Measurements from ENCODE around the gene CADM1.

Gene CADM1

GRCh38 chr11:115504276-115505158 lies at the start of gene CADM1:
TSS of gene CADM1 (minus strand) at chr11:115504415.
- DNase-seq (ENCODE audit: low spot score), result peak; percentile 81

GRCh38 chr11:115552773-115553438 lies 48.7 kb upstream of the CADM1 start:
- DNase-seq (ENCODE audit: low spot score), result no peak

GRCh38 chr11:115552151-115552772 lies 48.0 kb upstream of the CADM1 start:
- DNase-seq (ENCODE audit: low spot score), result no peak

DNA sequence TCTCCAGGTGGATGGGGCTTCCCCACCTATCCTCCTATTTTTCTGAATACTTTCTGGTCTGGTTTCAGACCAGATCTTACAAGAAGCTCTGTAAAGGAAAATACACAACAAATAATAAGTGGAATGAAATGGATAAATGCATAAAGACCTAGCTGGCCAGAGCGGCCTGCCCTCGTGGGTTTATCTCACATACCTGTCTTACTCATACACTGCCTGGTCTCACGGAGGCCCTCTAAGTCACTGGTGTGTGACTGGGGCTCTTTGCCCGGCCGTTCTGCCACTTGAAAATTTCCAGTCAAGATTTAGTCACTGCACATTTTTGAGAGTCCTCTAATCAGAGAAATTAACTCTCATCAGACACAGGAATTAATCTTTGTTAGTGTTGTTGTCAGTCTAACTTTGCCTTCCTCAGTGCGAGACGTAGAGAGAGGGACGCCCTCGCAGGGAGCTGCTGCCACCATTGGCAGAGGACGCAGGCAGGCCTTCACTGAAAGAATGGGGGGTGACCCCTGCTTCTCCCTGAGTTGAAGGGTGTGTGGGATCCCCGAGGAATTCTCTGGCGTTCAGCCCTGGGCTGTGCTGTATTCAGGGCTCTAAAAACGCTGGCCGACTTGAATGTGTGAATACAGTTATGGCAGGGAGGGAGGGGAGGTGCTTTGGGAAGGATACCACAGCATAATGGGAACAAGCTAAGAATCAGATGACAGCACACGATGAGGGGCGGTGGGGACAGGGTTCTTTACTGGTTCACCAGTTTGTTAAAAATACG lies 46.3 kb upstream of the CADM1 start:
- no peak for DNase-seq (ENCODE audit: low spot score)

DNA sequence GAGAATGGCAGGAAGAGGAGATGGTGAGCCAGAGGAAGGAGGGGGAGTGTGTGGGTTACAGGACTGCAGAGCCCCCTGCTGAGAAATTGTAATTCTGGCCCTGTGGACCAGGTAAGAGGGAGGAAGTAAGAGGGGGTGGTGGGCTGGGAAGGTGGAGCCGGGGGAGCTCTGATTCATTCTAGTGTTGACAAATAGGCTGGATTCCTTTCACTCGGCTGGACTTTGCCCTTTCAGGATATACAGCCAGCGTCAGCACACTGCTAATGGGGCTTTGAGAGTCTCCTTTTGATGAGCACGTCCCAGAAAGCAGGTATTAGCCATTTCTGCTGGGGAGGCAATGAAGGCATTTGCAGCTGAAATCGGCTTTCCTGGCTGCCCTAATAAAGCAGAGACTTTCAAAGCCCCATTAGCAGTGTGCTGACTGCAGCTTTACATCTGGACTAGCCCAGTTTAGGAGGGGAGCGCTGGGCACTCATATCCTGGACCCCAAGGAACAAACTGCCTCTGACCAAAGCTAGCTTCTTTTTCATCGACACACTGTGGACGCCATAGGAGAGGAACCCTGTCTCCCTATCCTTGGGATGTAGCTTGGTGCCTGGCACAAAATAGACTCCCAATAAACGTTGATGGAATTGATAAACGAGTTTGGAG lies 44.8 kb upstream of the CADM1 start:
- no peak for DNase-seq (ENCODE audit: low spot score)

- DNase-seq (ENCODE audit: low spot score), result no peak
Observed at GRCh38 chr11:115545581-115546210, 41.5 kb upstream of the CADM1 start.

DNA sequence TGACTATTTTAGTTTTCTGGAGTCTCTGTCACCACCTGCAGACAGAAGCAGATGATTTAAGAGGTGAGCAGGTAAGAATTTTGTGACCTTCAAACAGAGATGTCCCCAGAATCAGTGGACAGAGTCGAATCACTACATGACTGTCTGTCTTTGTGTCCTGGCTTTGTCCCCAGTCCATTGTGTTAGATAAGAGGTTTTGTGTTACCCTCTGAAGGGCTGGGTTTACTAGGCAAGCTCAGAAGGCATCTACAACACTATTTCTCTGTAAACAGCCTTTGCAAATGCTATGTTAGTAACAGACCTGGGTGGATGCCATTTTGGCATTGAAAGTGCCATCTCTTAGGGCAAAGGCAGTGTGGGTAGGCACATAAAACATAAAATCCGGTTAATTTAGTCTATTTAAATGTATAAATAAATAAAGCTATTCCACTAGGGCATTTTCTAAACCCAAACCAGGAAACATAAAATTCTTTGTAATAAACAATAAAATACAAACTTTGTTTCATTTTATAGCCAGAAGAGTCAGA lies 40.3 kb upstream of the CADM1 start:
- DNase-seq (ENCODE audit: low spot score), result no peak

DNA sequence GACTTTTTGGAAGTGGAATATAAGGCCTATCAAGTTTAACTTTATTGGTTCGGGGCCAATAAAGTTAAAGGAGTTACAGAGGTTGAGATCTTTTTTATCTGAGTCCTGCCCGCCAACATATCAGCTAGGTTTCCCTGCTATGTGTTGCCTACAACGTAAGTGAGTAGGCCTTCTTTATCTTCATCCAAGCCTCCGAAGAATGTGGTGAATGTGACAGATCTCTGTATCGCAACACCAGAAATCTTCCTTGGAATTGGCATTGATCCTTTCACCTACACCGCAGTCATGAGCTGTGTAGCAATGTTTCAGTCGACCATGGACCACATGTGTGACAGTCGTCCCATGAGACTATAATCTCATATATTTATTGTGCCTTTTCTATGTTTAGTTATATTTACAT lies 37.3 kb upstream of the CADM1 start:
- DNase-seq (ENCODE audit: low spot score), result no peak

DNA sequence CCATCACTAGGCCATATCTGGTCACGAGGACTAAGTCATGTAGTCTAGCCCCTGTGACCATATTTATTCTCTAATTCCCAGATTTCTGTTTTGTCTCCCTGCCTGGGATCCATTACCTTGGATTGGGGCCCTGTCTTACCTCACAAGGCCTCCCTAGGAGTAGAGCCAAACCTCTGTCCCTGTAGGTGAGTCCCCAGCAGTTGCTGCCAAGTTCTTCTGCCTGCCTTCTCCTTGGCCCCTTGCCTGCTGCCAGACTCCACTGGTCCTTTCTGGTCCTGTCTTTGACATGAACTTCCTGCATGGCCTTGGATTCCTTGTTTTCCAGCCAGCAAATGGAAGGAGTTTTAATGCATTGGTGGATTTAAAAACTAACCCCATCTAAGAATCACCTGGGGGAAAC lies 35.6 kb upstream of the CADM1 start:
- DNase-seq (ENCODE audit: low spot score), result no peak

DNA sequence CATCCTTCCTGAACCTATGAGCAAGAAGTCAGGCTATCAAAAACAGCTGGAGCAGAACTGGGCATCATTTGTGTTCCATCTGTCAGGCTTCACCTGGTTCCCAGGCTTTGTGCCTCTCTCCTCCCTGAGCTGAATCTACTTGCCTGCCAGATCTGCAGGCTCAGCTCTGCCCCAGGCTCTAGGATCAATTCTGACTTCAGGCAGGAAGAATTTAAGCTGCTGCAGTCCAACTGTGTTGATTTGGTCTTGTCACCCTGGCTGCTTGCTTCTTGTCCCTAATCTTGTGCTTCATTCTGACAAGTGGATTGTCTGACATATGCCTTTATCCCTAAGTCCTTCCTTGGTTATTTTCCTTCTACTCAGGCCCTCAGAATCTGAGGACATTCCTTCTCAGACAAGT lies 31.6 kb upstream of the CADM1 start:
- DNase-seq (ENCODE audit: low spot score), result no peak

DNA sequence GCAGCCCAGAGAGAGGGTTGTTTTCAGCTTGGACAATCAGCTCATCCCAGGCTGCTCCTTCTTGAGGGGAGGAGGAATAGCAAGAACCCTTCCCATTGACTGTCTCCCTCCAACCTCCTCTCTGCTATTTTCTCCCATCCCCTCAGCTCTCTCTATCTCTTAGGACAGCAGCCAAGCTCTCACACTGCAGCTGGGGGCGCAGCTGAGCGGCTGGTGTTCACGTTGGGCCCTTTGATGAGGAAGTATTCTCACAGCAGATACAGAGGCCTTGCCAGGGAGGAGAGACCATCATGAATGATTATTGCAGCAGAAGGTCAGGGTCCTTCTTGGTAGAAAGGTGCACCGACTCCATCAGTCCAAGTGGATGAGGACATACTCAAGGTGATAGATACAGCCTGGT lies 26.5 kb upstream of the CADM1 start:
- no peak for DNase-seq (ENCODE audit: low spot score)

- DNase-seq (ENCODE audit: low spot score), result no peak
Observed at GRCh38 chr11:115528225-115528624, 24.0 kb upstream of the CADM1 start.

DNA sequence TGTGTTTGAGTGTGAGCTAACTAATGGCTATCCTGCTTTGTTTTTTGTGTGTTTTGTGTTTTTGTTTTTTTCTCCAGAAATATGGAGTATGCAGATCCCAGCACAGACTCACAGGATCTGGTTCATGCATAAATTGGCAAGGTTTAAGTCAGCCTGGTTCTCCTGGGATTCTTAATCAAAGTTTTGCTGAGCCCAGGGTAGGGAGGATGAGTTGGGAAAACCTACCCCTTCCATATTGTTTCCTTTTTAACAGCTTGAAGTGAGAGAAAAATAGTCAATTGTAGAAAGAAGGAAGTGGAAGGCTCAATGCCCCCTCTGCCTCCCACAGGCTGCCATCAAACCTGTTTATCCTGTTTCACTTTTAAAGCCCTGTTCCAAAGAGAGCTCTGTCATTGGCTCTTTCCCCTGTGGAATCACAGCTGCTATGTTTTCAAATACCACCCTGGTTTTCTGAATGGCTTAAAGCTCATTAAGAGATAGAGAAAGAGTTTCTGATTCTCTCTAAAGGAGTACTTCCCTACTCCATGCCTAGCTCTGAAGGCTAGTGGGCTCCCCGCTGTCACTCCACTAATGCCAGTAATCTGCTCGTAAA lies 23.4 kb upstream of the CADM1 start:
- no peak for DNase-seq (ENCODE audit: low spot score)

GRCh38 chr11:115525531-115526006 lies 21.4 kb upstream of the CADM1 start:
- DNase-seq (ENCODE audit: low spot score), result no peak

DNA sequence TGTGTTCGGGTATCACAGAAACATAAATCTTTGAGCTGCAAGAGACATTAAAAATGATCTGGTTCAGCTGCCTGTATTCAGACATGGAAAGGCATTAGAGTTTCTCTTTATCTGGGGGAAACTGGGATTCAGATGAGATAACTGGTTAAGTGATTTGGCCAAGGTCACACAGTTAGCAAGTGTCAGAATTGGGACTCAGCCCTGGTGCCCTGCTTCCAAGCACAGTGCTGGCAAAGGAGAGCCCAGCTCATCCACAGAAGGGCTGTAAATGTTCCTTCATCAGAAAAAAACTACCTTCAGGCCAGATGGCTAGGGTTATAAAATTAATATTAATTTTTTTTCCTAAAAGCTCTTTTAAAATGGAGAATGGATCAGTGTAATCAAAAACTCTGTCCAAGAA lies 20.4 kb upstream of the CADM1 start:
- DNase-seq (ENCODE audit: low spot score), result no peak

GRCh38 chr11:115523727-115524399 lies 19.6 kb upstream of the CADM1 start:
- no peak for DNase-seq (ENCODE audit: low spot score)

DNA sequence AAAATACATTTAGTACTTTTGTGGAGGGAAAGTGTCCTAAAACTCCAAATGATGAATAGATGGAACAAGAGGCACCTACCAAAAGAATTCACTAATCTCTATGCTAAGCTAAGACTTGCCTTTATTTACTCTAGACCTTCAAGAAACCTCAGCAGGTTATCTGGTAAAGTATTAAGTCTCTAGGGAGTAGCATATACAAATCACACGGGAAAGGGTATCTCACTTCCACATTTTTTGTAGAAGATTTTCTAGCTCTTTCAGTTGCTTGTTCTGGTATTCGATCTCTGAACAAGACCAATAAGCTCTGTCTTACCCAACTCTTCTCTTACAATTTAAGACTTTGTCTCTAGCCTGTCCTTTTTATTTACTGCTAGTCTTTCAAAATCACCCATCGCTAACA lies 18.1 kb upstream of the CADM1 start:
- DNase-seq (ENCODE audit: low spot score), result no peak

- no peak for DNase-seq (ENCODE audit: low spot score)
Observed at GRCh38 chr11:115521825-115522224, 17.6 kb upstream of the CADM1 start.

DNA sequence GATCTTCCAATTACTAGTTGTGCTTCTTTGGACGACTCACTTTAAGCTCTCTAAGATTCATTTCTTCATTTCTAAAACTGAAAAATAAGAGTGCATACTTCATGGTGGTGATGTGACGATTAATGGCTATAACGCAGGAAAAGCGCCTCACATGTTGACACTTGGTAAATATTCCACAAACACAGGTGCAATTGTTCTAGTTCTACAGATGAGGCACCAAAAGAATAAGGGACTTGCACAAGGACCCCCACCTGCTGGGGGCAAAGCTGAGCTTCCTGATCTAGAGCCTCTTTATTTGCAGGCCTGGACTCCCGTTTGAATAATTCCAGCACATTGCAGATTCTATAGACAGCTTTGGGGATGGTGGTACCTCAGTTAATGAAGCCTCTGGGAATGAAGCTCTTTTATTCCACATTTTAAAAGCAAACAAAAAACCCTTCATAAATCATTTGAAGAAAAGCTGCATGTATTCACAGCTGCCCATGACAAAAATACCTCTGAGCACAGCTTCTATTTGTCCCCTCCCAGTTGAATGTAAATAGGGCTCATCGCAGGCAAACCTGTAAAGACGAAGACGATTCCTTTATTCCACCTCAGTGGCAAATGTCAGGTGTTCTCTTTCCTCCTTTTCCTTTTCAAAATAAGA lies 14.9 kb upstream of the CADM1 start:
- DNase-seq (ENCODE audit: low spot score), result no peak

All from CD4-positive, alpha-beta T cell treated with Interleukin-15 for 4 hours (primary cell).